ENCODE data around the gene GSTM5.

GSTM5 gene

GRCh38 chr1:109716570-109717090 lies 4.6 kb downstream of the GSTM5 start:
- TF ChIP-seq Cebpa-rat (IDR thresholded peaks at IDR 0.05): no peak
- H3K9ac ChIP-seq: no peak overlapping the region
- no peaks in the 10 kb centered on the region for H3K4me1 ChIP-seq
- H4K20me1 ChIP-seq: no peaks in the 10 kb centered on the region
- H3K36me3 ChIP-seq: no peaks in the 10 kb centered on the region
- H3K27ac ChIP-seq: no peak overlapping the region
- H3K4me2 ChIP-seq: no peak overlapping the region
- H3K27me3 ChIP-seq: peaks cover 11% of the 10 kb centered on the region
- peaks cover 10% of the 10 kb centered on the region; the same call in 1 of the 2 replicates for H3K9me3 ChIP-seq
- H3K4me3 ChIP-seq: no peak overlapping the region

- Histone ChIP-seq H3K9ac (no peak overlapping the region), H3K9me3 (no peaks in the 10 kb centered on the region), H3K4me1 (no peaks in the 10 kb centered on the region), H3K27me3 (peaks cover under 1% of the 10 kb centered on the region; the same call in 1 of the 2 replicates), H3K36me3 (no peaks in the 10 kb centered on the region), H3K27ac (no peak overlapping the region), H3K4me3 (no peak overlapping the region), H4K20me1 (no peaks in the 10 kb centered on the region), H3K4me2 (no peak overlapping the region)
- TF ChIP-seq Cebpa-rat (IDR thresholded peaks at IDR 0.05): no peak
Observed at GRCh38 chr1:109717729-109718128, 5.7 kb downstream of the GSTM5 start.

GRCh38 chr1:109718495-109718894 lies 6.4 kb downstream of the GSTM5 start:
- Histone ChIP-seq H3K27ac (no peak overlapping the region), H3K9me3 (no peaks in the 10 kb centered on the region), H3K4me1 (no peaks in the 10 kb centered on the region), H4K20me1 (no peaks in the 10 kb centered on the region), H3K4me3 (no peak overlapping the region), H3K36me3 (no peaks in the 10 kb centered on the region), H3K4me2 (no peak overlapping the region), H3K9ac (no peak overlapping the region), H3K27me3 (no peaks in the 10 kb centered on the region)
- no peak for TF ChIP-seq Cebpa-rat (IDR thresholded peaks at IDR 0.05)

- Histone ChIP-seq H3K9me3 (no peaks in the 10 kb centered on the region), H3K36me3 (no peaks in the 10 kb centered on the region), H4K20me1 (no peaks in the 10 kb centered on the region), H3K4me3 (no peak overlapping the region), H3K27ac (no peak overlapping the region), H3K27me3 (no peaks in the 10 kb centered on the region), H3K4me2 (no peak overlapping the region), H3K9ac (no peak overlapping the region), H3K4me1 (no peaks in the 10 kb centered on the region)
- TF ChIP-seq Cebpa-rat (IDR thresholded peaks at IDR 0.05): no peak
Observed at GRCh38 chr1:109719337-109719837, 7.3 kb downstream of the GSTM5 start.

GRCh38 chr1:109721042-109721441 lies 9.0 kb downstream of the GSTM5 start:
- TF ChIP-seq Cebpa-rat (IDR thresholded peaks at IDR 0.05): no peak
- H4K20me1 ChIP-seq: no peaks in the 10 kb centered on the region
- H3K9ac ChIP-seq: no peak overlapping the region
- H3K4me1 ChIP-seq: no peaks in the 10 kb centered on the region
- H3K4me2 ChIP-seq: no peak overlapping the region
- no peaks in the 10 kb centered on the region for H3K27me3 ChIP-seq
- no peak overlapping the region for H3K4me3 ChIP-seq
- H3K9me3 ChIP-seq: no peaks in the 10 kb centered on the region
- no peaks in the 10 kb centered on the region for H3K36me3 ChIP-seq
- H3K27ac ChIP-seq: no peak overlapping the region

GRCh38 chr1:109721971-109722370 lies 9.9 kb downstream of the GSTM5 start:
- Histone ChIP-seq H3K27ac (no peak overlapping the region), H3K36me3 (no peaks in the 10 kb centered on the region), H3K4me3 (no peak overlapping the region), H3K4me2 (no peak overlapping the region), H3K9me3 (peaks cover 4% of the 10 kb centered on the region; the same call in 1 of the 2 replicates), H3K27me3 (no peaks in the 10 kb centered on the region), H3K4me1 (0 out of 2 replicates have a peak, but pooled peaks cover 4% of the 10 kb centered on the region), H4K20me1 (no peaks in the 10 kb centered on the region), H3K9ac (no peak overlapping the region)
- no peak for TF ChIP-seq Cebpa-rat (IDR thresholded peaks at IDR 0.05)

GRCh38 chr1:109722908-109723691 lies 11.0 kb downstream of the GSTM5 start:
- Histone ChIP-seq H3K4me3 (no peak overlapping the region), H4K20me1 (no peaks in the 10 kb centered on the region), H3K9ac (no peak overlapping the region), H3K4me2 (no peak overlapping the region), H3K27me3 (no peaks in the 10 kb centered on the region), H3K4me1 (0 out of 2 replicates have a peak, but pooled peaks cover 5% of the 10 kb centered on the region), H3K9me3 (peaks cover 9% of the 10 kb centered on the region; the same call in 1 of the 2 replicates), H3K27ac (no peak overlapping the region), H3K36me3 (no peaks in the 10 kb centered on the region)
- peak; percentile 60; the same call in 1 of the 2 replicates for TF ChIP-seq Cebpa-rat (IDR thresholded peaks at IDR 0.05)

- Histone ChIP-seq H3K4me2 (no peak overlapping the region), H4K20me1 (no peaks in the 10 kb centered on the region), H3K9me3 (peaks cover 9% of the 10 kb centered on the region; the same call in 1 of the 2 replicates), H3K4me1 (0 out of 2 replicates have a peak, but pooled peaks cover 5% of the 10 kb centered on the region), H3K27me3 (no peaks in the 10 kb centered on the region), H3K9ac (no peak overlapping the region), H3K27ac (no peak overlapping the region), H3K36me3 (no peaks in the 10 kb centered on the region), H3K4me3 (no peak overlapping the region)
- TF ChIP-seq Cebpa-rat (IDR thresholded peaks at IDR 0.05): no peak
Observed at GRCh38 chr1:109724933-109725332, 12.9 kb downstream of the GSTM5 start.

- Histone ChIP-seq H3K4me3 (no peak overlapping the region), H3K9ac (no peak overlapping the region), H3K4me2 (no peak overlapping the region), H3K36me3 (no peaks in the 10 kb centered on the region), H3K27me3 (no peaks in the 10 kb centered on the region), H3K27ac (no peak overlapping the region), H3K4me1 (0 out of 2 replicates have a peak, but pooled peaks cover 5% of the 10 kb centered on the region), H4K20me1 (no peaks in the 10 kb centered on the region), H3K9me3 (peaks cover 9% of the 10 kb centered on the region; the same call in 1 of the 2 replicates)
- TF ChIP-seq Cebpa-rat (IDR thresholded peaks at IDR 0.05): no peak
Observed at GRCh38 chr1:109725510-109725909, 13.5 kb downstream of the GSTM5 start.

GRCh38 chr1:109726007-109726406 lies 14.0 kb downstream of the GSTM5 start:
- H3K27me3 ChIP-seq: no peaks in the 10 kb centered on the region
- no peak for TF ChIP-seq Cebpa-rat (IDR thresholded peaks at IDR 0.05)
- H3K9me3 ChIP-seq: peaks cover 9% of the 10 kb centered on the region; the same call in 1 of the 2 replicates
- H3K4me1 ChIP-seq: 0 out of 2 replicates have a peak, but pooled peaks cover 5% of the 10 kb centered on the region
- H3K36me3 ChIP-seq: no peaks in the 10 kb centered on the region
- no peak overlapping the region for H3K9ac ChIP-seq
- H4K20me1 ChIP-seq: no peaks in the 10 kb centered on the region
- no peak overlapping the region for H3K4me3 ChIP-seq
- no peak overlapping the region for H3K4me2 ChIP-seq
- no peak overlapping the region for H3K27ac ChIP-seq

Data from BLaER1 (cell line).